Thymus (tissue), 11 donors: Measurements from ENCODE around the gene CNDP2. TPM values are rescaled to one million over a fixed set of nuclear protein-coding genes. Genes with fewer than 3 reads are reported as not detected.

ENCODE experiments used
- DNase-seq, 9 donors: peaks; one replicate each; pipeline ENCODE4 v3.0.0-alpha.2; 2013; ENCODE audit warnings: low spot score in 9 of 9, low read depth in 6 of 9, missing footprints in 1 of 9
- H3K27ac ChIP-seq, 2 donors: one replicate each; pipeline ENCODE4 v1.5.1; 2013; ENCODE audit warnings: control low read depth in 1 of 2, low read depth in 1 of 2, low read length in 1 of 2, mild to moderate bottlenecking in 1 of 2, moderate library complexity in 1 of 2
- H3K27me3 ChIP-seq, 2 donors: one replicate each; pipeline ENCODE4 v1.5.1; 2013; ENCODE audit warnings: low read length in 1 of 2; ENCODE audit not compliant: control insufficient read depth in 2 of 2, insufficient read depth in 1 of 2
- H3K36me3 ChIP-seq, 2 donors: one replicate each; pipeline ENCODE4 v1.5.1; 2013; ENCODE audit warnings: low read length in 1 of 2, mild to moderate bottlenecking in 1 of 2, moderate library complexity in 1 of 2; ENCODE audit not compliant: control insufficient read depth in 2 of 2, insufficient read depth in 2 of 2
- H3K4me1 ChIP-seq, 2 donors: one replicate each; pipeline ENCODE4 v1.5.1; 2013; ENCODE audit warnings: low read length in 2 of 2; ENCODE audit not compliant: control insufficient read depth in 2 of 2, insufficient read depth in 2 of 2
- H3K4me3 ChIP-seq, 2 donors: one replicate each; pipeline ENCODE4 v1.5.1; 2013; ENCODE audit warnings: low read length in 2 of 2, control low read depth in 1 of 2, mild to moderate bottlenecking in 1 of 2
- H3K9me3 ChIP-seq, 2 donors: one replicate each; pipeline ENCODE4 v1.5.1; 2013; ENCODE audit warnings: low read length in 1 of 2, mild to moderate bottlenecking in 1 of 2; ENCODE audit not compliant: control insufficient read depth in 2 of 2, insufficient read depth in 1 of 2
- WGBS: extraction: QIAGEN DNeasy Blood & Tissue Kit; methylation state at CpG from one replicate; pipeline ENCODE4 v1.1.7; 2013; 5-methylcytosine and 5-hydroxymethylcytosine counted together
- polyA plus RNA-seq: library from polyadenylated mRNA; stranded (reverse); fragments of 200-250 nt; gene quantifications from one replicate; pipeline ENCODE4 v1.2.3, GENCODE V29; 2013
- total RNA-seq: library from RNA; stranded (reverse); fragments of 120-200 nt; gene quantifications from one replicate; pipeline ENCODE4 v1.2.4, GENCODE V29; 2013
- donor health status: healthy.

CNDP2 gene
- total and polyA plus RNA-seq, 2 donors, result 55.2 to 129 TPM

- H3K4me3 ChIP-seq, result no peak overlapping the region
- no peak for DNase-seq
- no peaks in the 10 kb centered on the region for H3K27me3 ChIP-seq
- peaks cover 0 to 2% of the 10 kb centered on the region in 2 donors for H3K4me1 ChIP-seq
- H3K9me3 ChIP-seq, result no peaks in the 10 kb centered on the region
- H3K27ac ChIP-seq, result no peak overlapping the region
- H3K36me3 ChIP-seq, result peaks cover 67 to 76% of the 10 kb centered on the region in 2 donors
- 95% methylated on average over 29 of the region's 29 CpGs for WGBS
Measured at GRCh38 chr18:74509856-74510769, 13.9 kb downstream of the CNDP2 start.

- no peak for DNase-seq
- Histone ChIP-seq H3K27me3 (no peaks in the 10 kb centered on the region), H3K36me3 (peaks cover 71 to 81% of the 10 kb centered on the region in 2 donors), H3K9me3 (no peaks in the 10 kb centered on the region), H3K27ac (no peak overlapping the region), H3K4me1 (peaks cover 0 to 2% of the 10 kb centered on the region in 2 donors), H3K4me3 (no peak overlapping the region)
- WGBS, result 98% methylated on average over 12 of the region's 12 CpGs
Measured at GRCh38 chr18:74510770-74511095, 14.6 kb downstream of the CNDP2 start.

- DNase-seq, result no peak
- peaks cover 72 to 84% of the 10 kb centered on the region in 2 donors for H3K36me3 ChIP-seq
- H3K4me1 ChIP-seq, result no peaks in the 10 kb centered on the region
- H3K27me3 ChIP-seq, result no peaks in the 10 kb centered on the region
- no peak overlapping the region for H3K4me3 ChIP-seq
- H3K27ac ChIP-seq, result no peak overlapping the region
- WGBS, result 97% methylated on average over 7 of the region's 7 CpGs
- no peaks in the 10 kb centered on the region for H3K9me3 ChIP-seq
Measured at GRCh38 chr18:74511823-74512222, 15.7 kb downstream of the CNDP2 start.

GRCh38 chr18:74512321-74513053 is 16.3 kb downstream of the CNDP2 start:
- H3K9me3 ChIP-seq, result no peaks in the 10 kb centered on the region
- 98% methylated on average over 15 of the region's 15 CpGs for WGBS
- no peak overlapping the region for H3K4me3 ChIP-seq
- H3K36me3 ChIP-seq, result peaks cover 73 to 84% of the 10 kb centered on the region in 2 donors
- H3K27me3 ChIP-seq, result no peaks in the 10 kb centered on the region
- H3K4me1 ChIP-seq, result no peaks in the 10 kb centered on the region
- no peak for DNase-seq
- peak overlapping the region in 1 of 2 donors; percentile 11 for H3K27ac ChIP-seq

GRCh38 chr18:74513149-74513882 is 17.2 kb downstream of the CNDP2 start:
- H3K4me3 ChIP-seq, result no peak overlapping the region
- H3K36me3 ChIP-seq, result peaks cover 68 to 78% of the 10 kb centered on the region in 2 donors
- no peaks in the 10 kb centered on the region for H3K4me1 ChIP-seq
- no peak for DNase-seq
- no peaks in the 10 kb centered on the region for H3K27me3 ChIP-seq
- peak overlapping the region in 1 of 2 donors; percentile 43 for H3K27ac ChIP-seq
- 96% methylated on average over 27 of the region's 27 CpGs for WGBS
- H3K9me3 ChIP-seq, result no peaks in the 10 kb centered on the region

- Histone ChIP-seq H3K36me3 (peaks cover 68 to 78% of the 10 kb centered on the region in 2 donors), H3K9me3 (no peaks in the 10 kb centered on the region), H3K27ac (peak overlapping the region in 1 of 2 donors; percentile 43), H3K4me3 (no peak overlapping the region), H3K27me3 (no peaks in the 10 kb centered on the region), H3K4me1 (no peaks in the 10 kb centered on the region)
- no peak for DNase-seq
- 90% methylated on average over 8 of the region's 8 CpGs for WGBS
Measured at GRCh38 chr18:74513883-74514205, 17.7 kb downstream of the CNDP2 start.

- Histone ChIP-seq H3K4me3 (no peak overlapping the region), H3K9me3 (no peaks in the 10 kb centered on the region), H3K27me3 (no peaks in the 10 kb centered on the region), H3K27ac (no peak overlapping the region), H3K36me3 (peaks cover 69 to 80% of the 10 kb centered on the region in 2 donors), H3K4me1 (no peaks in the 10 kb centered on the region)
- no peak for DNase-seq
- WGBS, result 98% methylated on average over 18 of the region's 18 CpGs
Measured at GRCh38 chr18:74514860-74515495, 18.8 kb downstream of the CNDP2 start.

- Histone ChIP-seq H3K27me3 (no peaks in the 10 kb centered on the region), H3K4me3 (no peak overlapping the region), H3K36me3 (peaks cover 65 to 80% of the 10 kb centered on the region in 2 donors), H3K4me1 (no peaks in the 10 kb centered on the region), H3K27ac (no peak overlapping the region), H3K9me3 (no peaks in the 10 kb centered on the region)
- no peak for DNase-seq
- 93% methylated on average over 13 of the region's 13 CpGs for WGBS
Measured at GRCh38 chr18:74515620-74516231, 19.6 kb downstream of the CNDP2 start.
